Activated CD4-positive, alpha-beta memory T cell treated with anti-CD3 and anti-CD28 coated beads, Interleukin-2, amount 10 ng/mL, durations not matched to agents 7 days and 5 days (primary cell): ENCODE measurements around the gene SYNJ2. TPM values are rescaled to one million over a fixed set of nuclear protein-coding genes. Genes with fewer than 3 reads are reported as not detected.

Experiments used
- CTCF ChIA-PET: fragments of 350-600 bp; sonication (Branson Sonifier 250); formaldehyde crosslinking; loops from one replicate; lab custom pipeline; 2021; ENCODE audit warnings: antibody characterized with exemption, inconsistent platforms; lab: Charles Lee
- POLR2A ChIA-PET: fragments of 350-600 bp; sonication (Branson Sonifier 250); formaldehyde crosslinking; loops from one replicate; lab custom pipeline; 2021; ENCODE audit warnings: antibody characterized with exemption; lab: Charles Lee
- DNase-seq: peaks from one replicate; pipeline ENCODE4 v3.0.0-alpha.2; 2020
- H3K27ac Mint-ChIP-seq: one replicate; pipeline ENCODE4 v1.8.0; 2021; ENCODE audit warnings: mild to moderate bottlenecking, mixed read lengths
- H3K27me3 Mint-ChIP-seq: one replicate; pipeline ENCODE4 v1.8.0; 2021; ENCODE audit warnings: mixed read lengths
- H3K36me3 Mint-ChIP-seq: one replicate; pipeline ENCODE4 v1.8.0; 2021; ENCODE audit warnings: low read depth, mixed read lengths
- H3K4me1 Mint-ChIP-seq: one replicate; pipeline ENCODE4 v1.8.0; 2021; ENCODE audit warnings: mixed read lengths
- H3K4me3 Mint-ChIP-seq: one replicate; pipeline ENCODE4 v1.8.0; 2021; ENCODE audit warnings: mild to moderate bottlenecking, mixed read lengths
- H3K9me3 Mint-ChIP-seq: one replicate; pipeline ENCODE4 v1.8.0; 2021; ENCODE audit warnings: mixed read lengths
- total RNA-seq, 2 experiments: library from RNA; stranded (reverse); gene quantifications; one replicate each; pipeline ENCODE4 v1.2.3, GENCODE V29; 2021

The SYNJ2 gene
- total RNA-seq, 2 experiments from 2014 or later = 36.8 to 39.1 TPM

- Mint-ChIP-seq H3K36me3 (peaks cover 5% of the 10 kb centered on the region), H3K27ac (no peak overlapping the region), H3K4me3 (no peak overlapping the region), H3K27me3 (peaks cover 14% of the 10 kb centered on the region), H3K9me3 (no peaks in the 10 kb centered on the region), H3K4me1 (peaks cover 28% of the 10 kb centered on the region)
- DNase-seq = no peak
- ChIA-PET CTCF (interaction anchor here (0.6 kb wide), 2 partner anchors 27 to 110 kb away, joined by 3 to 6 read pairs; no protein-coding TSS in a partner anchor), POLR2A (no interaction called here)
These were observed 3.5 kb upstream of the SYNJ2 start for GRCh38 chr6:157978021-157978783.

GRCh38 chr6:157980288-157981131, 1.2 kb upstream of the SYNJ2 start:
- ChIA-PET CTCF (interaction anchor here (4.9 to 6.5 kb wide), 2 partner anchors 48 to 92 kb away, joined by 60 to 67 read pairs; no protein-coding TSS in a partner anchor), POLR2A (interaction anchor here (0.9 to 2.3 kb wide), 5 partner anchors 9 to 219 kb away, joined by 3 to 10 read pairs (median 4); no protein-coding TSS in a partner anchor)
- Mint-ChIP-seq H3K36me3 (peaks cover 15% of the 10 kb centered on the region), H3K27ac (peak overlapping the region; percentile 19), H3K9me3 (no peaks in the 10 kb centered on the region), H3K27me3 (peaks cover 10% of the 10 kb centered on the region), H3K4me1 (peaks cover 50% of the 10 kb centered on the region), H3K4me3 (peak overlapping the region; percentile 96)
- no peak for DNase-seq

- Mint-ChIP-seq H3K27me3 (peaks cover 10% of the 10 kb centered on the region), H3K4me1 (peaks cover 54% of the 10 kb centered on the region), H3K9me3 (no peaks in the 10 kb centered on the region), H3K27ac (peak overlapping the region; percentile 19), H3K4me3 (peak overlapping the region; percentile 96), H3K36me3 (peaks cover 15% of the 10 kb centered on the region)
- ChIA-PET CTCF (interaction anchor here (1.2 to 6.5 kb wide), 4 partner anchors 19 to 91 kb away, joined by 3 to 67 read pairs (median 32); no protein-coding TSS in a partner anchor), POLR2A (interaction anchor here (0.9 to 1.6 kb wide), 7 partner anchors 9 to 889 kb away, joined by 3 to 6 read pairs (median 3); no protein-coding TSS in a partner anchor)
- no peak for DNase-seq
These were observed 600 bp upstream of the SYNJ2 start for GRCh38 chr6:157981132-157981394.

GRCh38 chr6:157982102-157982562, 469 bp downstream of the SYNJ2 start:
- peak; percentile 41 for DNase-seq
- ChIA-PET CTCF (interaction anchor here (1.2 to 6.5 kb wide), 6 partner anchors 21 to 109 kb away, joined by 3 to 67 read pairs (median 6); no protein-coding TSS in a partner anchor), POLR2A (interaction anchor here (0.7 to 3.9 kb wide), 16 partner anchors 10 to 887 kb away, joined by 3 to 33 read pairs (median 4); no protein-coding TSS in a partner anchor)
- peaks cover 8% of the 10 kb centered on the region for H3K27me3 Mint-ChIP-seq
- no peaks in the 10 kb centered on the region for H3K9me3 Mint-ChIP-seq
- peaks cover 15% of the 10 kb centered on the region for H3K36me3 Mint-ChIP-seq
- H3K4me3 Mint-ChIP-seq = peak overlapping the region; percentile 96
- H3K27ac Mint-ChIP-seq = peak overlapping the region; percentile 80
- H3K4me1 Mint-ChIP-seq = peaks cover 57% of the 10 kb centered on the region

GRCh38 chr6:157982563-157983405, 1.1 kb downstream of the SYNJ2 start:
- ChIA-PET POLR2A (interaction anchor here (0.6 to 3.9 kb wide), 11 partner anchors 19 to 220 kb away, joined by 3 to 33 read pairs (median 5); no protein-coding TSS in a partner anchor), CTCF (interaction anchor here (0.6 to 6.5 kb wide), 7 partner anchors 11 to 109 kb away, joined by 3 to 67 read pairs (median 3); no protein-coding TSS in a partner anchor)
- peaks cover 15% of the 10 kb centered on the region for H3K36me3 Mint-ChIP-seq

GRCh38 chr6:157983406-157984119, 1.9 kb downstream of the SYNJ2 start:
- Mint-ChIP-seq H3K36me3 (peaks cover 15% of the 10 kb centered on the region), H3K9me3 (no peaks in the 10 kb centered on the region), H3K27ac (peak overlapping the region; percentile 21), H3K4me3 (peak overlapping the region; percentile 96), H3K4me1 (peaks cover 60% of the 10 kb centered on the region), H3K27me3 (peaks cover 8% of the 10 kb centered on the region)
- CTCF ChIA-PET = interaction anchor here (0.6 to 6.5 kb wide), 7 partner anchors 10 to 110 kb away, joined by 3 to 67 read pairs (median 5); no protein-coding TSS in a partner anchor
- DNase-seq = no peak
- POLR2A ChIA-PET = interaction anchor here (0.8 to 3.9 kb wide), 10 partner anchors 20 to 220 kb away, joined by 4 to 33 read pairs (median 4); no protein-coding TSS in a partner anchor

More at GRCh38 chr6:157982563-157983405, 1.1 kb downstream of the SYNJ2 start:
- no peak for DNase-seq
- H3K27me3 Mint-ChIP-seq = peaks cover 8% of the 10 kb centered on the region
- no peaks in the 10 kb centered on the region for H3K9me3 Mint-ChIP-seq
- peaks cover 57% of the 10 kb centered on the region for H3K4me1 Mint-ChIP-seq
- H3K27ac Mint-ChIP-seq = peak overlapping the region; percentile 80
- peak overlapping the region; percentile 96 for H3K4me3 Mint-ChIP-seq

GRCh38 chr6:157984128-157984527, 2.5 kb downstream of the SYNJ2 start:
- DNase-seq = no peak
- H3K27ac Mint-ChIP-seq = no peak overlapping the region
- ChIA-PET CTCF (interaction anchor here (0.9 to 6.5 kb wide), 5 partner anchors 9 to 111 kb away, joined by 3 to 67 read pairs (median 8); no protein-coding TSS in a partner anchor), POLR2A (interaction anchor here (0.8 to 3.9 kb wide), 9 partner anchors 21 to 223 kb away, joined by 3 to 33 read pairs (median 5); no protein-coding TSS in a partner anchor)
- peaks cover 63% of the 10 kb centered on the region for H3K4me1 Mint-ChIP-seq
- peaks cover 15% of the 10 kb centered on the region for H3K36me3 Mint-ChIP-seq
- peak overlapping the region; percentile 45 for H3K4me3 Mint-ChIP-seq
- peaks cover 8% of the 10 kb centered on the region for H3K27me3 Mint-ChIP-seq
- no peaks in the 10 kb centered on the region for H3K9me3 Mint-ChIP-seq

GRCh38 chr6:157984686-157985225, 3.1 kb downstream of the SYNJ2 start:
- DNase-seq = no peak
- Mint-ChIP-seq H3K27me3 (peaks cover 8% of the 10 kb centered on the region), H3K27ac (no peak overlapping the region), H3K4me1 (peaks cover 61% of the 10 kb centered on the region), H3K9me3 (no peaks in the 10 kb centered on the region), H3K4me3 (peak overlapping the region; percentile 45), H3K36me3 (peaks cover 15% of the 10 kb centered on the region)
- ChIA-PET CTCF (interaction anchor here (1.4 to 6.5 kb wide), 4 partner anchors 23 to 111 kb away, joined by 5 to 67 read pairs (median 34); no protein-coding TSS in a partner anchor), POLR2A (interaction anchor here (0.8 to 3.9 kb wide), 7 partner anchors 22 to 224 kb away, joined by 3 to 33 read pairs (median 4); no protein-coding TSS in a partner anchor)

GRCh38 chr6:157985378-157986155, 3.9 kb downstream of the SYNJ2 start:
- POLR2A ChIA-PET = interaction anchor here (1.2 kb wide), 1 partner anchor 56 kb away, joined by 3 read pairs; no protein-coding TSS in a partner anchor
- Mint-ChIP-seq H3K4me3 (no peak overlapping the region), H3K4me1 (peaks cover 60% of the 10 kb centered on the region), H3K27me3 (peaks cover 1% of the 10 kb centered on the region), H3K36me3 (peaks cover 15% of the 10 kb centered on the region), H3K27ac (no peak overlapping the region), H3K9me3 (no peaks in the 10 kb centered on the region)
- no peak for DNase-seq
- CTCF ChIA-PET = interaction anchor here (1.0 to 6.5 kb wide), 2 partner anchors 87 kb away, joined by 3 to 60 read pairs; no protein-coding TSS in a partner anchor
